Left lung (tissue), 10 donors: Measurements from ENCODE around the gene WASF3. TPM values are rescaled to one million over a fixed set of nuclear protein-coding genes. Genes with fewer than 3 reads are reported as not detected.

Experiments used
- ATAC-seq: fragments of 200-7000 bp; cut with Tn5 transposase; one replicate; pipeline ENCODE4 v1.9.1; 2020; ENCODE audit warnings: moderate library complexity
- DNase-seq, 4 donors: peaks; one replicate each; pipeline ENCODE4 v3.0.0-alpha.2; 2013 to 2020
- H3K27ac ChIP-seq, 2 donors: fragments of 200-600 bp; sonication (generic) in 1 of 2; one replicate each; pipeline versions ENCODE4 v1.5.0 to v1.8.0; 2020 to 2021
- H3K27me3 ChIP-seq, 2 donors: fragments of 200-600 bp; sonication (generic) in 1 of 2; one replicate each; pipeline versions ENCODE4 v1.5.0 to v1.8.0; 2020 to 2021
- H3K36me3 ChIP-seq, 2 donors: fragments of 200-600 bp; sonication (generic) in 1 of 2; one replicate each; pipeline versions ENCODE4 v1.5.0 to v1.8.0; 2020 to 2021
- H3K4me1 ChIP-seq, 2 donors: fragments of 200-600 bp; one replicate each; pipeline ENCODE4 v1.8.0; 2021
- H3K4me3 ChIP-seq, 2 donors: fragments of 200-600 bp; sonication (generic) in 1 of 2; one replicate each; pipeline versions ENCODE4 v1.5.0 to v1.8.0; 2020 to 2021; ENCODE audit warnings: mild to moderate bottlenecking in 1 of 2
- H3K9me3 ChIP-seq, 2 donors: fragments of 200-600 bp; sonication (generic) in 1 of 2; one replicate each; pipeline versions ENCODE4 v1.5.0 to v1.8.0; 2020 to 2021
- CTCF ChIP-seq, 2 donors: fragments of 200-600 bp; sonication (generic) in 1 of 2; IDR thresholded peaks; one replicate each; pipeline versions ENCODE4 v1.5.0 to v1.8.0; 2021; ENCODE audit warnings: antibody characterized with exemption in 2 of 2
- intact Hi-C, 2 donors: fragments of 100-400 bp; cut with DNase I; formaldehyde crosslinking; loops; one replicate each; pipeline versions ENCODE4 v1.11.2 to v1.14.2; 2022
- polyA plus RNA-seq, 6 donors: library from polyadenylated mRNA; unstranded; fragments of 120-200 nt; gene quantifications; one replicate each; pipeline ENCODE4 v1.2.1, GENCODE V29; 2013; ENCODE audit not compliant: insufficient read length in 6 of 6
- total RNA-seq, 2 donors: library from RNA; stranded (reverse); fragmentation: NEBNext Ultra II Directional; extraction: Animal tissue kit (Norgen Biotek cat#: 25700); gene quantifications; one replicate each; pipeline ENCODE4 v1.2.1, GENCODE V29; 2021
- donor health status: DM: no; HTN: yes; CAD: no.
- donor health status: DM: no; HTN: no; CAD: no.

Gene WASF3
- total and polyA plus RNA-seq, 8 donors, result 10.9 to 24.5 (median 21.2) TPM

- intact Hi-C loops, result no loop called here
- ATAC-seq, result no peak
- TF ChIP-seq CTCF (IDR thresholded peaks at IDR 0.05), result no peak
- no peak for DNase-seq
- Histone ChIP-seq H3K4me1 (no peaks in the 10 kb centered on the region), H3K27me3 (peaks cover 0 to 11% of the 10 kb centered on the region in 2 donors), H3K4me3 (no peak overlapping the region), H3K9me3 (no peaks in the 10 kb centered on the region), H3K27ac (no peak overlapping the region), H3K36me3 (no peaks in the 10 kb centered on the region)
Observed at GRCh38 chr13:26515721-26516120, 41.8 kb upstream of the WASF3 start.

GRCh38 chr13:26517936-26518335 is 39.5 kb upstream of the WASF3 start:
- no peak overlapping the region for H3K4me3 ChIP-seq
- H3K4me1 ChIP-seq, result no peaks in the 10 kb centered on the region
- H3K27ac ChIP-seq, result no peak overlapping the region
- ATAC-seq, result no peak
- DNase-seq, result no peak
- H3K27me3 ChIP-seq, result peaks cover 0 to 11% of the 10 kb centered on the region in 2 donors
- no peaks in the 10 kb centered on the region for H3K9me3 ChIP-seq
- no peaks in the 10 kb centered on the region for H3K36me3 ChIP-seq
- intact Hi-C loops, result no loop called here
- TF ChIP-seq CTCF (IDR thresholded peaks at IDR 0.05), result no peak

- Histone ChIP-seq H3K36me3 (no peaks in the 10 kb centered on the region), H3K9me3 (no peaks in the 10 kb centered on the region), H3K4me1 (no peaks in the 10 kb centered on the region), H3K4me3 (no peak overlapping the region), H3K27me3 (peaks cover 0 to 11% of the 10 kb centered on the region in 2 donors), H3K27ac (no peak overlapping the region)
- intact Hi-C loops, result no loop called here
- ATAC-seq (peak; percentile 60), DNase-seq (peak in 2 of 4 donors; percentile 27 to 55)
- no peak for TF ChIP-seq CTCF (IDR thresholded peaks at IDR 0.05)
Observed at GRCh38 chr13:26518451-26518959, 39.0 kb upstream of the WASF3 start.

GRCh38 chr13:26522571-26522970 is 34.9 kb upstream of the WASF3 start:
- intact Hi-C loops, result no loop called here
- H3K9me3 ChIP-seq, result no peaks in the 10 kb centered on the region
- H3K36me3 ChIP-seq, result no peaks in the 10 kb centered on the region
- ATAC-seq (no peak), DNase-seq (no peak)
- peaks cover 0 to 11% of the 10 kb centered on the region in 2 donors for H3K27me3 ChIP-seq
- H3K4me3 ChIP-seq, result no peak overlapping the region
- TF ChIP-seq CTCF (IDR thresholded peaks at IDR 0.05), result no peak
- no peaks in the 10 kb centered on the region for H3K4me1 ChIP-seq
- H3K27ac ChIP-seq, result no peak overlapping the region

- ATAC-seq, result no peak
- no peak overlapping the region for H3K27ac ChIP-seq
- H3K4me1 ChIP-seq, result no peaks in the 10 kb centered on the region
- H3K27me3 ChIP-seq, result peaks cover 0 to 10% of the 10 kb centered on the region in 2 donors
- intact Hi-C loops, result no loop called here
- TF ChIP-seq CTCF (IDR thresholded peaks at IDR 0.05), result no peak
- no peaks in the 10 kb centered on the region for H3K9me3 ChIP-seq
- no peak for DNase-seq
- H3K4me3 ChIP-seq, result no peak overlapping the region
- H3K36me3 ChIP-seq, result no peaks in the 10 kb centered on the region
Observed at GRCh38 chr13:26523007-26523406, 34.5 kb upstream of the WASF3 start.
